Thyroid gland (tissue), 4 donors: ENCODE data around the gene CRELD1. TPM values are rescaled to one million over a fixed set of nuclear protein-coding genes. Genes with fewer than 3 reads are reported as not detected.

Experiments used
- DNase-seq, 2 donors: peaks; one replicate each; pipeline ENCODE4 v3.0.0-alpha.2; 2019
- H3K27ac ChIP-seq, 3 donors: fragments of 200-600 bp; sonication (generic); 1 replicate in 2 of 3; 2 replicates in 1 of 3; pipeline ENCODE4 v1.5.1; 2016 to 2019; ENCODE audit warnings: mild to moderate bottlenecking in 1 of 3, moderate library complexity in 1 of 3
- H3K27me3 ChIP-seq: fragments of 200-600 bp; sonication (generic); one replicate; pipeline ENCODE4 v1.5.1; 2019
- H3K36me3 ChIP-seq, 2 donors: fragments of 200-600 bp; sonication (generic); one replicate each; pipeline ENCODE4 v1.5.1; 2016 to 2019
- H3K4me1 ChIP-seq, 2 donors: fragments of 200-600 bp; sonication (generic); one replicate each; pipeline ENCODE4 v1.5.1; 2017 to 2019
- H3K4me3 ChIP-seq, 3 donors: fragments of 200-600 bp; sonication (generic); replicated peaks in 1 of 3; 1 replicate in 2 of 3; 2 replicates in 1 of 3; pipeline ENCODE4 v1.5.1; 2016; ENCODE audit warnings: mild to moderate bottlenecking in 1 of 3
- H3K9me3 ChIP-seq: fragments of 200-600 bp; sonication (generic); one replicate; pipeline ENCODE4 v1.5.1; 2017
- POLR2A ChIP-seq, 2 donors: fragments of 450-650 bp; IDR thresholded peaks; one replicate each; pipeline ENCODE4 v1.6.1; 2017; ENCODE audit warnings: antibody characterized with exemption in 2 of 2, mild to moderate bottlenecking in 2 of 2, moderate library complexity in 1 of 2
- WGBS, 2 donors: methylation state at CpG; one replicate each; pipeline ENCODE4 v1.1.5; 2017; 5-methylcytosine and 5-hydroxymethylcytosine counted together
- intact Hi-C: fragments of 100-400 bp; cut with DNase I; formaldehyde crosslinking; loops from one replicate; pipeline ENCODE4 v1.15.1; 2023
- total RNA-seq, 4 donors: library from RNA; depleted of rRNA; stranded (reverse); fragments of >200 nt; gene quantifications; one replicate each; pipeline ENCODE4 v1.2.3, GENCODE V29; 2016
- TF ChIP-seq, protein P1 (sequence below), 6 experiments: fragments of 200-600 bp in 3 of 6; fragments of 450-650 bp in 3 of 6; sonication (generic) in 3 of 6; IDR thresholded peaks; one replicate each; pipeline ENCODE4 v1.5.1; 2016 to 2019; ENCODE audit warnings: antibody characterized with exemption in 6 of 6, mild to moderate bottlenecking in 2 of 6, inconsistent platforms in 1 of 6, moderate library complexity in 1 of 6

CRELD1 gene
- total RNA-seq, 4 donors from 2014 or later, result 57.3 to 192 (median 96.7) TPM

DNA sequence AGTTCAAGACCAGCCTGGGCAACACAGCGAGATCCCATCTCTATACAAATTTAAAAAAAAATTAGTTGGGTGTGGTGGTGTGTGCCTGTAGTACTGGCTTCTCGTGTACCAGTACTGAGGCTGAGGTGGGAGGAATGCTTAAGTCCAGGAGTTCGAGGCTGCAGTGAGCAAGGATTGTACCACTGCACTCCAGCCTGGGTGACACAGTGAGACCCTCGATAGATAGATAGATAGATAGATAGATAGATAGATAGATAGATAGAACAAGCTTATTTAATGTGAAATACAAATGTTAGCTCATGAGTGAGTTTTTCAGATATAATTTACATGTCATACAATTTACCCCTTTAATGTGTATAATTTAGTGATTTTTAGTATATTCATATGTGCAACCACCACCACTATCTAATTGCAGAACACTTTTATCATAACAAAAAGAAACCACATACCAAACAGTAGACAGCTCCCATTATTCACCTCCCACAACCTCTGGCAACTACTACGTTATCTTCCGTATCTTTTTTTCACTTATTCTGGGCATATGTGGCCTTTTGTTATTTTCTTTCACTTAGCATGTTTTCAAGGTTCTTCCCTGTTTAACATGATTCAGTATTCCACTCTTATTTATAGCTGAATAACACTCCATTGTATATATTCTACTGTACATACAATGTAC, 31.7 kb downstream of the CRELD1 start:
- Histone ChIP-seq H3K4me3 (no peak overlapping the region), H3K27me3 (no peaks in the 10 kb centered on the region), H3K36me3 (peaks cover 27 to 30% of the 10 kb centered on the region in 2 donors), H3K27ac (no peak overlapping the region), H3K4me1 (no peaks in the 10 kb centered on the region), H3K9me3 (no peaks in the 10 kb centered on the region)
- TF ChIP-seq, protein P1, sequence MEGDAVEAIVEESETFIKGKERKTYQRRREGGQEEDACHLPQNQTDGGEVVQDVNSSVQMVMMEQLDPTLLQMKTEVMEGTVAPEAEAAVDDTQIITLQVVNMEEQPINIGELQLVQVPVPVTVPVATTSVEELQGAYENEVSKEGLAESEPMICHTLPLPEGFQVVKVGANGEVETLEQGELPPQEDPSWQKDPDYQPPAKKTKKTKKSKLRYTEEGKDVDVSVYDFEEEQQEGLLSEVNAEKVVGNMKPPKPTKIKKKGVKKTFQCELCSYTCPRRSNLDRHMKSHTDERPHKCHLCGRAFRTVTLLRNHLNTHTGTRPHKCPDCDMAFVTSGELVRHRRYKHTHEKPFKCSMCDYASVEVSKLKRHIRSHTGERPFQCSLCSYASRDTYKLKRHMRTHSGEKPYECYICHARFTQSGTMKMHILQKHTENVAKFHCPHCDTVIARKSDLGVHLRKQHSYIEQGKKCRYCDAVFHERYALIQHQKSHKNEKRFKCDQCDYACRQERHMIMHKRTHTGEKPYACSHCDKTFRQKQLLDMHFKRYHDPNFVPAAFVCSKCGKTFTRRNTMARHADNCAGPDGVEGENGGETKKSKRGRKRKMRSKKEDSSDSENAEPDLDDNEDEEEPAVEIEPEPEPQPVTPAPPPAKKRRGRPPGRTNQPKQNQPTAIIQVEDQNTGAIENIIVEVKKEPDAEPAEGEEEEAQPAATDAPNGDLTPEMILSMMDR (IDR thresholded peaks at IDR 0.05), result no peak
- no peak for TF ChIP-seq POLR2A (IDR thresholded peaks at IDR 0.05)
- 92 to 93% methylated on average over 6 of the region's 6 CpGs for WGBS, 2 donors
- intact Hi-C loops, result no loop called here
- DNase-seq, result no peak

DNA sequence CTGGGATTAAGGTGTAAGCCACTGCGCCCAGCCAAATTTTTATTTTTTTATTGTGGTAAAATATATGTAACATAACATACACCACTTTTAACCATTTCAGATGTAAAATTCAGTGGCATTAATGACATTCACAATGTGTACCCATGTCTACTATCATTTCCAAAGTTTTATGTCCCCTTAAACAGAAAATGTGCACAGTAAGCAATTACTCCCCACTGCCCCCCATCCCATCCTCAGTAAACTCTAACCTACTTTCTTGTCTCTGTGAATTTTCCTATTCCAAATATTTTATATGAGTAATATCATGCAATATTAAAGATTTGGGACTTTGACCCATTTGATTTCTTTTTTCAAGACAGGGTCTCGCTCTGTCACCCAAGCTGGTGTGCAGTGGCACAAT, 33.2 kb downstream of the CRELD1 start:
- Histone ChIP-seq H3K9me3 (no peaks in the 10 kb centered on the region), H3K27me3 (no peaks in the 10 kb centered on the region), H3K36me3 (peaks cover 41 to 45% of the 10 kb centered on the region in 2 donors), H3K4me3 (no peak overlapping the region), H3K4me1 (no peaks in the 10 kb centered on the region), H3K27ac (no peak overlapping the region)
- no peak for DNase-seq
- intact Hi-C loops, result no loop called here
- no peak for TF ChIP-seq POLR2A (IDR thresholded peaks at IDR 0.05)
- TF ChIP-seq, protein P1 (IDR thresholded peaks at IDR 0.05), result no peak
- 98 to 100% methylated on average over 2 of the region's 2 CpGs for WGBS, 2 donors

- Histone ChIP-seq H3K27ac (no peak overlapping the region), H3K9me3 (no peaks in the 10 kb centered on the region), H3K27me3 (no peaks in the 10 kb centered on the region), H3K4me1 (no peaks in the 10 kb centered on the region), H3K4me3 (no peak overlapping the region), H3K36me3 (peaks cover 44 to 64% of the 10 kb centered on the region in 2 donors)
- WGBS, 2 donors, result 96 to 99% methylated on average over 4 of the region's 4 CpGs
- intact Hi-C loops, result no loop called here
- TF ChIP-seq POLR2A (IDR thresholded peaks at IDR 0.05), result no peak
- TF ChIP-seq, protein P1 (IDR thresholded peaks at IDR 0.05), result no peak
- DNase-seq, result no peak
Observed at GRCh38 chr3:9969632-9970019, 36.0 kb downstream of the CRELD1 start.

- WGBS, 2 donors, result 93 to 95% methylated on average over 3 of the region's 3 CpGs
- H3K36me3 ChIP-seq, result peaks cover 44 to 67% of the 10 kb centered on the region in 2 donors
- DNase-seq, result no peak
Observed at GRCh38 chr3:9970020-9970652, 36.5 kb downstream of the CRELD1 start.

More at GRCh38 chr3:9970020-9970652, 36.5 kb downstream of the CRELD1 start:
- intact Hi-C loops, result no loop called here
- Histone ChIP-seq H3K9me3 (no peaks in the 10 kb centered on the region), H3K27ac (no peak overlapping the region), H3K4me3 (no peak overlapping the region), H3K4me1 (no peaks in the 10 kb centered on the region), H3K27me3 (no peaks in the 10 kb centered on the region)
- TF ChIP-seq, protein P1 (IDR thresholded peaks at IDR 0.05), result no peak
- TF ChIP-seq POLR2A (IDR thresholded peaks at IDR 0.05), result no peak
